Activated naive CD4-positive, alpha-beta T cell treated with anti-CD3 and anti-CD28 coated beads, Interleukin-2, amount 50 U/mL, for 72 hours (primary cell): ENCODE data around the gene PNPLA1. TPM values are rescaled to one million over a fixed set of nuclear protein-coding genes. Genes with fewer than 3 reads are reported as not detected.

Experiments used
- ATAC-seq, 2 donors: fragments of 150-1000 bp; cut with Tn5 transposase; 2 replicates each; pipeline ENCODE4 v1.10.0; 2021; ENCODE audit warnings: mild to moderate bottlenecking in 2 of 2, moderate library complexity in 2 of 2
- DNase-seq, 2 donors: peaks; one replicate each; pipeline ENCODE4 v3.0.0; 2021 to 2022; ENCODE audit warnings: low spot score in 2 of 2
- H3K27ac Mint-ChIP-seq, 2 donors: one replicate each; pipeline ENCODE4 v1.8.0; 2022; ENCODE audit warnings: mild to moderate bottlenecking in 2 of 2, mixed read lengths in 2 of 2
- H3K36me3 Mint-ChIP-seq, 2 donors: one replicate each; pipeline ENCODE4 v1.8.0; 2022; ENCODE audit warnings: mixed read lengths in 2 of 2
- H3K9me3 Mint-ChIP-seq, 2 donors: one replicate each; pipeline ENCODE4 v1.8.0; 2022; ENCODE audit warnings: mixed read lengths in 2 of 2
- total RNA-seq, 2 donors: library from RNA; stranded (reverse); gene quantifications; one replicate each; pipeline ENCODE4 v1.2.3, GENCODE V29; 2022

The PNPLA1 gene
- total RNA-seq: not detected

GRCh38 chr6:36269834-36270705 lies at the start of gene PNPLA1:
Gene PNPLA1, plus strand, starts transcription at chr6:36270060. Its CDS starts 400 bp downstream, at chr6:36270460.
- no peak within 1 kb of the TSS for H3K27ac Mint-ChIP-seq
- peaks cover 0 to 5% of the 10 kb centered on the region in 2 donors for H3K36me3 Mint-ChIP-seq
- peaks cover 0 to 4% of the 10 kb centered on the region in 2 donors for H3K9me3 Mint-ChIP-seq
- ATAC-seq (no peak), DNase-seq (no peak)

GRCh38 chr6:36220226-36220625 lies 49.6 kb upstream of the PNPLA1 start:
- Mint-ChIP-seq H3K9me3 (no peaks in the 10 kb centered on the region), H3K36me3 (peaks cover 0 to 4% of the 10 kb centered on the region in 2 donors), H3K27ac (no peak overlapping the region)
- DNase-seq (no peak), ATAC-seq (no peak)

GRCh38 chr6:36221674-36222073 lies 48.2 kb upstream of the PNPLA1 start:
- H3K9me3 Mint-ChIP-seq: no peaks in the 10 kb centered on the region
- DNase-seq (no peak), ATAC-seq (no peak)
- H3K36me3 Mint-ChIP-seq: peaks cover 0 to 4% of the 10 kb centered on the region in 2 donors
- peak overlapping the region in 1 of 2 donors; percentile 22 for H3K27ac Mint-ChIP-seq

- Mint-ChIP-seq H3K9me3 (no peaks in the 10 kb centered on the region), H3K27ac (no peak overlapping the region), H3K36me3 (peaks cover 0 to 4% of the 10 kb centered on the region in 2 donors)
- ATAC-seq: no peak
- DNase-seq: no peak
These were observed 46.9 kb upstream of the PNPLA1 start for GRCh38 chr6:36222924-36223323.

- H3K27ac Mint-ChIP-seq: no peak overlapping the region
- peaks cover under 1 to 4% of the 10 kb centered on the region in 2 donors for H3K36me3 Mint-ChIP-seq
- no peaks in the 10 kb centered on the region for H3K9me3 Mint-ChIP-seq
- ATAC-seq (no peak), DNase-seq (no peak)
These were observed 46.2 kb upstream of the PNPLA1 start for GRCh38 chr6:36223706-36224105.

- peak overlapping the region in 1 of 2 donors; percentile 29 for H3K27ac Mint-ChIP-seq
- ATAC-seq (no peak), DNase-seq (no peak)
- H3K36me3 Mint-ChIP-seq: peaks cover 4 to 5% of the 10 kb centered on the region in 2 donors
- H3K9me3 Mint-ChIP-seq: no peaks in the 10 kb centered on the region
These were observed 44.9 kb upstream of the PNPLA1 start for GRCh38 chr6:36224918-36225461.

GRCh38 chr6:36226438-36227047 lies 43.3 kb upstream of the PNPLA1 start:
- ATAC-seq (no peak), DNase-seq (no peak)
- peaks cover 4 to 5% of the 10 kb centered on the region in 2 donors for H3K36me3 Mint-ChIP-seq
- H3K27ac Mint-ChIP-seq: no peak overlapping the region
- no peaks in the 10 kb centered on the region for H3K9me3 Mint-ChIP-seq

- DNase-seq: no peak
- no peak for ATAC-seq
- Mint-ChIP-seq H3K27ac (peak overlapping the region in 1 of 2 donors; percentile 59), H3K9me3 (no peaks in the 10 kb centered on the region), H3K36me3 (peaks cover 4 to 5% of the 10 kb centered on the region in 2 donors)
These were observed 42.3 kb upstream of the PNPLA1 start for GRCh38 chr6:36227379-36228228.

- no peak for DNase-seq
- H3K27ac Mint-ChIP-seq: peak overlapping the region; percentile 9 to 63
- no peaks in the 10 kb centered on the region for H3K9me3 Mint-ChIP-seq
- peaks cover 4 to 5% of the 10 kb centered on the region in 2 donors for H3K36me3 Mint-ChIP-seq
- no peak for ATAC-seq
These were observed 40.6 kb upstream of the PNPLA1 start for GRCh38 chr6:36229223-36229622.

- DNase-seq (no peak), ATAC-seq (no peak)
- Mint-ChIP-seq H3K9me3 (no peaks in the 10 kb centered on the region), H3K27ac (peak overlapping the region in 1 of 2 donors; percentile 82), H3K36me3 (peaks cover 0 to 5% of the 10 kb centered on the region in 2 donors)
These were observed 39.5 kb upstream of the PNPLA1 start for GRCh38 chr6:36230371-36230770.

GRCh38 chr6:36232172-36232571 lies 37.7 kb upstream of the PNPLA1 start:
- H3K36me3 Mint-ChIP-seq: peaks cover 0 to 5% of the 10 kb centered on the region in 2 donors
- no peaks in the 10 kb centered on the region for H3K9me3 Mint-ChIP-seq
- H3K27ac Mint-ChIP-seq: peak overlapping the region in 1 of 2 donors; percentile 63
- DNase-seq: no peak
- no peak for ATAC-seq

GRCh38 chr6:36235309-36235708 lies 34.6 kb upstream of the PNPLA1 start:
- no peaks in the 10 kb centered on the region for H3K36me3 Mint-ChIP-seq
- no peak overlapping the region for H3K27ac Mint-ChIP-seq
- no peaks in the 10 kb centered on the region for H3K9me3 Mint-ChIP-seq
- no peak for ATAC-seq
- no peak for DNase-seq

GRCh38 chr6:36235862-36236261 lies 34.0 kb upstream of the PNPLA1 start:
- DNase-seq: no peak
- ATAC-seq: no peak
- no peaks in the 10 kb centered on the region for H3K9me3 Mint-ChIP-seq
- H3K36me3 Mint-ChIP-seq: no peaks in the 10 kb centered on the region
- H3K27ac Mint-ChIP-seq: no peak overlapping the region

GRCh38 chr6:36239774-36240173 lies 30.1 kb upstream of the PNPLA1 start:
- Mint-ChIP-seq H3K36me3 (no peaks in the 10 kb centered on the region), H3K9me3 (no peaks in the 10 kb centered on the region), H3K27ac (no peak overlapping the region)
- DNase-seq (no peak), ATAC-seq (no peak)

GRCh38 chr6:36241728-36242127 lies 28.1 kb upstream of the PNPLA1 start:
- no peak overlapping the region for H3K27ac Mint-ChIP-seq
- no peak for DNase-seq

GRCh38 chr6:36242161-36242560 lies 27.7 kb upstream of the PNPLA1 start:
- ATAC-seq (no peak), DNase-seq (no peak)
- Mint-ChIP-seq H3K27ac (no peak overlapping the region), H3K9me3 (no peaks in the 10 kb centered on the region), H3K36me3 (no peaks in the 10 kb centered on the region)

More at GRCh38 chr6:36241728-36242127, 28.1 kb upstream of the PNPLA1 start:
- peak; percentile 53 to 65 for ATAC-seq
- Mint-ChIP-seq H3K36me3 (no peaks in the 10 kb centered on the region), H3K9me3 (no peaks in the 10 kb centered on the region)
